Renal cortex interstitium (tissue), 11 donors: ENCODE data around the gene HSPA12B. TPM values are rescaled to one million over a fixed set of nuclear protein-coding genes. Genes with fewer than 3 reads are reported as not detected.
A peak's percentile ranks its signal among the peaks of the same experiment; 100 is the strongest.

ENCODE experiments used
- DNase-seq, 11 donors: peaks; one replicate each; pipeline ENCODE4 v3.0.0-alpha.2; 2013; ENCODE audit warnings: low read depth in 9 of 11, low spot score in 4 of 11; ENCODE audit errors: extremely low read depth in 1 of 11
- polyA plus RNA-seq, 3 donors: library from polyadenylated mRNA; unstranded; fragments of 120-200 nt; gene quantifications; one replicate each; pipeline ENCODE4 v1.2.1, GENCODE V29; 2013; ENCODE audit not compliant: insufficient read length in 3 of 3

The HSPA12B gene
- polyA plus RNA-seq, 3 donors, result 11.0 to 19.6 (median 15.6) TPM

DNA sequence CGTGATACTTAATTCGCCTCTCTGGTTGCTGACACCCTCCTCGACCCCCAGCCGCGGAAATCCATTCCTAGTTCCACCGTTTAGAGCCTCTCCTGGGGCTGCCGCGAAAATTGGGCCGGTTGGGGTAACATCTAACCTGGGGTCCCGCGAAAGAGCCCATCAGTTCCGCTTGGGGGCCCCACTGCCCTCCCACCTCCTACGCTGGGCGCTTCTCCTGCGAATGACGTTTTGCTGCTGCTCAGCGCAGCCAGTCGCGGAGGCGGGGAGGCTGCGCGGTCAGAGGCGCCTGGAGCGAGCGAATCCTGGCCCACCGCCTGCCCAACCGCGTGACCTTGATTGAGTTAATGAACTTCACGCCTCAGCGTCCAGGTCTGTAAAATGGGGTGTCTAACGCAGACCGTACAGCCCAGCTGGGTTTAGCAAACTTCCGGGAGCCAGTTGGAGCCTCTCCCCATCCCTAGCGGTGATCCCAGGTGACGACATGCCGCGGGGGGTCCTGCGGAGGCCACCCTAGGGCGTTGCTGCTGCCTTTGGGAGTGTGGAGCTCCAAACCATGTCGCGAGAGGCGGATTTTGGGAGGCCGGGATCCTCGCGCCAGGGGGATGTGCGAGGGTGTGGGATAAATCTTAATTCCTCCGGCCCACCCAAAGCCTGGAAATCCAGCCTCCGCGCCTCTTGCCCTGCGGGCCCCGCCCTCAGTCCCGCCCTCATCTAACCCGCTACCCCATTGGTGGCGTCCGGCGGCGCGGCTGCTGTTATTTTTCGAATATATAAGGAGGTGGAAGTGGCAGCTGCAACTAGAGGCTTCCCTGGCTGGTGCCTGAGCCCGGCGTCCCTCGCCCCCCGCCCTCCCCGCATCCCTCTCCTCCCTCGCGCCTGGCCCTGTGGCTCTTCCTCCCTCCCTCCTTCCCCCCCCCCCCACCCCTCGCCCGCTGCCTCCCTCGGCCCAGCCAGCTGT lies 63.3 kb downstream of the HSPA12B start, which contains the start of gene CDC25B:
TSS of gene CDC25B (plus strand) at position 800 of the 958 bp plus-strand sequence. CDS start 222 bp downstream, outside the sequence.
- peak in 8 of 11 donors; percentile 83 to 91 (median 84) for DNase-seq

DNA sequence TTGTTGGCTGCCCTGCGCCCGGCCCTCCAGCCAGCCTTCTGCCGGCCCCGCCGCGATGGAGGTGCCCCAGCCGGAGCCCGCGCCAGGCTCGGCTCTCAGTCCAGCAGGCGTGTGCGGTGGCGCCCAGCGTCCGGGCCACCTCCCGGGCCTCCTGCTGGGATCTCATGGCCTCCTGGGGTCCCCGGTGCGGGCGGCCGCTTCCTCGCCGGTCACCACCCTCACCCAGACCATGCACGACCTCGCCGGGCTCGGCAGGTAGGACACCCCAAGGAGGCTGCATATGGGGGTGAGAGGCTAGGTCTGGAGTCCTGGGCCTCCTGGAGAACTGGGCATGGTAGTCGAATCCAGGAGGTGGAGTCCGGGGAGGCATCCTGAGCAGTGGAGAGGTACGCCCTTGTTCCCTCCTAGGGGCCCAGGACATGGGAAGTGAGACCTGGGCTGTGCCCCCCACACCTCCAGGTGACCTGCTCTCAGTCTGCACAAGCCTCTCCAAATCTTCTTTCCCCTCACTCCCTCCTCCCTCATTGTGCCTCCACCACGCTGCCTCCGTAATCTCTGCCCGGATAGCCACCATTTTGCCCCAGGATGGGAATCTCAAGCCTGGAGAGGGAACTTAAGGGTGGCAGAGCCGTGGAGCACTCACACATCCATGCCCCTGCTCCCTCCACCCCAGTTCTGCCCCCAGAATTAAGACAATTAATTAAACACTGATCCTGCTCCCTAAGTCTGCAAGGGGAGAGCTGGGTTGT lies 64.2 kb downstream of the HSPA12B start:
- DNase-seq, result no peak

DNA sequence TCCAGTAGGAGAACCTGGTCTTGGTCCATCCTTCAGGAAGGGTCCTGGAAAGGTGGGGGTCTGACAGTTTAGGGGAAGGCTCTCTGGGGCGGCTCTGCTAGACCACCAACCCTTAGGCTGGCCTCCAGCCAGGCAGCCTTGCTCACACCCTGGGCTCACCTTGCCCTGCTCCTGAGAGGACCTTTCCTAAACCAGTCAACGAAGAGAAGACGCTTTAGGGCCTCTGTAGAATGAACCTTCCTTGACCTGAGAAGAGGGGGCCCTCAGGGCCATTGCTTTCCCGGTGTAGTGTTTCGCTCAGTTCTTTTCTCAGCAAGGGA lies 64.7 kb downstream of the HSPA12B start:
- DNase-seq, result no peak

GRCh38 chr20:3797592-3798372 lies 65.3 kb downstream of the HSPA12B start:
- no peak for DNase-seq

GRCh38 chr20:3798373-3798768 lies 65.9 kb downstream of the HSPA12B start:
- DNase-seq, result no peak

GRCh38 chr20:3798908-3799248 lies 66.4 kb downstream of the HSPA12B start:
- DNase-seq, result no peak

DNA sequence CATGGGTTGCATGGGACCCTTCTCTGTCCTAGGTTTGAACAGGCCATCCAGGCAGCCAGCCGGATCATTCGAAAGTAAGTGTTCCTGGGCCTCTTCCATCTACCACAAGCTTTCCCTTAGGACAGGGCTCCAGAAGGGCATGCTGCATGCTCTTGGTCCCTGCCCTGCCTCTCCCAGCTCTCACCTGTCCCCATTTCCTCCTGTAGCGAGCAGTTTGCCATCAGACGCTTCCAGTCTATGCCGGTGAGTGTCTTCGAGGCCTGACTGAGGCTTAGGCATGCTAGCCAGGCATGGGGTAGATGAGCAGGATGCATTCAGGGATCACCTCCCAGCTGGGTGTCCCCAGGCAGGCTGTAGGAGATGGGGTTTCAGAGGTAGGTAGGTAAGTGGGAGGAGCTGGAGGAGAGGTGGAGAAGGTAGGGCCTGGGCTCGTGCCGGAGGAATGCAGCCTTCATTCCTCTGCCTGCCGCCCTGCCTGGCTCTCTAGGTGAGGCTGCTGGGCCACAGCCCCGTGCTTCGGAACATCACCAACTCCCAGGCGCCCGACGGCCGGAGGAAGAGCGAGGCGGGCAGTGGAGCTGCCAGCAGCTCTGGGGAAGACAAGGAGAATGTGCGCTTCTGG lies 67.9 kb downstream of the HSPA12B start:
- no peak for DNase-seq

DNA sequence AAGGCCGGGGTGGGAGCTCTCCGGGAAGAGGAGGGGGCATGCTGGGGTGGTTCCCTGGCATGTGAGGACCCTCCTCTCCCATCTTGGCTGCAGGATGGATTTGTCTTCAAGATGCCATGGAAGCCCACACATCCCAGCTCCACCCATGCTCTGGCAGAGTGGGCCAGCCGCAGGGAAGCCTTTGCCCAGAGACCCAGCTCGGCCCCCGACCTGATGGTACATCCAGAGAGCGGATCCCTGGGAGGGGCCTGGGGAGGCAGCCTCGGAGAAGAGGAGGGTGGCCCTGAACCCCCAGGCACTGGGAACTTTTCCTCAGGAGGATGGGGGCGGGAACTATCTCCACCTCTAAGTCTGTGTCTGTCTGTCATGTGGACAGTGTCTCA lies 68.4 kb downstream of the HSPA12B start:
- no peak for DNase-seq

- DNase-seq, result no peak
Measured at GRCh38 chr20:3801299-3801698, 68.8 kb downstream of the HSPA12B start.

DNA sequence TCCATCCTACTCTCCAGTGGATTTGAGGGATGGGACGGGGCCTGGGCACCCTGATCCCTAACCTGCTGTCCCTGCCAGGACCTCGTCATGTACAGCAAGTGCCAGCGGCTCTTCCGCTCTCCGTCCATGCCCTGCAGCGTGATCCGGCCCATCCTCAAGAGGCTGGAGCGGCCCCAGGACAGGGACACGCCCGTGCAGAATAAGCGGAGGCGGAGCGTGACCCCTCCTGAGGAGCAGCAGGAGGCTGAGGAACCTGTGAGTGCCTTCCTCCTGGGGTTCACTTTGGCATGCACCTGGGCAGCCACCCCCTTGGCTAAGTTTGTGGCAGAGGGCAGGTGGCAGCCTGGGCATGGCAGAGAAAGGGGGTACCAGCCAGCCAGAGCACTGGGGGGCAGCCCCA lies 69.4 kb downstream of the HSPA12B start:
- DNase-seq, result no peak

Other genes with a start within 250 kb of the HSPA12B start
- gene GFRA4, start 69.3 kb upstream of the HSPA12B start, polyA plus RNA-seq, result under 1 TPM; 0.11 to 0.30 (median 0.14) TPM
- gene ADAM33, start 50.7 kb upstream of the HSPA12B start, polyA plus RNA-seq, result 10 to 100 TPM in 1 of 3 donors, 1 to 10 TPM in 2; 7.7 to 15.3 (median 9.7) TPM
- gene SIGLEC1, start 20.1 kb upstream of the HSPA12B start, polyA plus RNA-seq, result 1 to 10 TPM in 2 of 3 donors, under 1 TPM in 1; 0.61 to 1.8 (median 1.4) TPM
- 10 to 100 TPM; 17.4 to 28.4 (median 26.6) TPM for gene ADISSP, start 35.1 kb downstream of the HSPA12B start, polyA plus RNA-seq
- 1 to 10 TPM; 1.3 to 2.5 (median 2.0) TPM for gene SPEF1, start 48.8 kb downstream of the HSPA12B start, polyA plus RNA-seq
- 10 to 100 TPM; 33.6 to 49.5 (median 44.7) TPM for gene CENPB, start 54.1 kb downstream of the HSPA12B start, polyA plus RNA-seq
- 10 to 100 TPM; 35.4 to 40.3 (median 39.3) TPM for gene CDC25B, start 63.6 kb downstream of the HSPA12B start, polyA plus RNA-seq
- 10 to 100 TPM in 1 of 3 donors, 1 to 10 TPM in 2; 8.0 to 11.8 (median 9.3) TPM for gene AP5S1, start 87.9 kb downstream of the HSPA12B start, polyA plus RNA-seq
- gene MAVS, start 114.1 kb downstream of the HSPA12B start, polyA plus RNA-seq, result 10 to 100 TPM; 25.7 to 33.9 (median 27.5) TPM
- gene PANK2, start 156.7 kb downstream of the HSPA12B start, polyA plus RNA-seq, result 10 to 100 TPM; 32.8 to 38.6 (median 36.6) TPM